GM21576 (cell line): ENCODE measurements around the gene SH3D19.
"Not testable (repeated sequence)": the region's sequence is repeated elsewhere in the genome, so short reads cannot be mapped to it uniquely, and the experiment has no call there.

Experiments used
- ATAC-seq: cut with Tn5 transposase; IDR thresholded peaks from one replicate; pipeline ENCODE4 v1.9.1; 2021; ENCODE audit warnings: mild to moderate bottlenecking, moderate library complexity; ENCODE audit not compliant: unreplicated experiment

SH3D19 gene

GRCh38 chr4:151236036-151236435, 89.4 kb downstream of the SH3D19 start:
- no peak for ATAC-seq

GRCh38 chr4:151235373-151235772, 90.0 kb downstream of the SH3D19 start:
- ATAC-seq = not testable (repeated sequence)

- ATAC-seq = no peak
Measured at GRCh38 chr4:151233600-151233999, 91.8 kb downstream of the SH3D19 start.

GRCh38 chr4:151231915-151232595, 93.3 kb downstream of the SH3D19 start:
- ATAC-seq = no peak

GRCh38 chr4:151228189-151229119, 97.0 kb downstream of the SH3D19 start:
- ATAC-seq = no peak

GRCh38 chr4:151227731-151228130, 97.7 kb downstream of the SH3D19 start:
- ATAC-seq = no peak

GRCh38 chr4:151227172-151227571, 98.2 kb downstream of the SH3D19 start:
- ATAC-seq = no peak

- ATAC-seq = no peak
Measured at GRCh38 chr4:151226004-151226932, 99.1 kb downstream of the SH3D19 start.

- ATAC-seq = no peak
Measured at GRCh38 chr4:151223465-151223864, 101.9 kb downstream of the SH3D19 start.

- ATAC-seq = no peak
Measured at GRCh38 chr4:151219948-151220347, 105.5 kb downstream of the SH3D19 start.

GRCh38 chr4:151219091-151219490, 106.3 kb downstream of the SH3D19 start:
- no peak for ATAC-seq

- no peak for ATAC-seq
Measured at GRCh38 chr4:151218343-151218742, 107.1 kb downstream of the SH3D19 start.

- no peak for ATAC-seq
Measured at GRCh38 chr4:151217326-151217725, 108.1 kb downstream of the SH3D19 start.

GRCh38 chr4:151215295-151215694, 110.1 kb downstream of the SH3D19 start:
- no peak for ATAC-seq

GRCh38 chr4:151207868-151208267, 117.5 kb downstream of the SH3D19 start:
- no peak for ATAC-seq

GRCh38 chr4:151207186-151207585, 118.2 kb downstream of the SH3D19 start:
- ATAC-seq = no peak

GRCh38 chr4:151206241-151207005, 119.0 kb downstream of the SH3D19 start:
- ATAC-seq = no peak

- no peak for ATAC-seq
Measured at GRCh38 chr4:151205722-151206121, 119.7 kb downstream of the SH3D19 start.

- ATAC-seq = no peak
Measured at GRCh38 chr4:151204925-151205524, 120.4 kb downstream of the SH3D19 start.
